ENCODE measurements around the gene SP140.
"Not testable (repeated sequence)": the region's sequence is repeated elsewhere in the genome, so short reads cannot be mapped to it uniquely, and the experiment has no call there.

SP140 gene

GRCh38 chr2:230225486-230225885, at the start of gene SP140:
SP140 (plus strand) TSS chr2:230225736; CDS start chr2:230225845, 109 bp downstream.
- no peak for DNase-seq

GRCh38 chr2:230176996-230177395, 48.5 kb upstream of the SP140 start:
- no peak for DNase-seq

DNA sequence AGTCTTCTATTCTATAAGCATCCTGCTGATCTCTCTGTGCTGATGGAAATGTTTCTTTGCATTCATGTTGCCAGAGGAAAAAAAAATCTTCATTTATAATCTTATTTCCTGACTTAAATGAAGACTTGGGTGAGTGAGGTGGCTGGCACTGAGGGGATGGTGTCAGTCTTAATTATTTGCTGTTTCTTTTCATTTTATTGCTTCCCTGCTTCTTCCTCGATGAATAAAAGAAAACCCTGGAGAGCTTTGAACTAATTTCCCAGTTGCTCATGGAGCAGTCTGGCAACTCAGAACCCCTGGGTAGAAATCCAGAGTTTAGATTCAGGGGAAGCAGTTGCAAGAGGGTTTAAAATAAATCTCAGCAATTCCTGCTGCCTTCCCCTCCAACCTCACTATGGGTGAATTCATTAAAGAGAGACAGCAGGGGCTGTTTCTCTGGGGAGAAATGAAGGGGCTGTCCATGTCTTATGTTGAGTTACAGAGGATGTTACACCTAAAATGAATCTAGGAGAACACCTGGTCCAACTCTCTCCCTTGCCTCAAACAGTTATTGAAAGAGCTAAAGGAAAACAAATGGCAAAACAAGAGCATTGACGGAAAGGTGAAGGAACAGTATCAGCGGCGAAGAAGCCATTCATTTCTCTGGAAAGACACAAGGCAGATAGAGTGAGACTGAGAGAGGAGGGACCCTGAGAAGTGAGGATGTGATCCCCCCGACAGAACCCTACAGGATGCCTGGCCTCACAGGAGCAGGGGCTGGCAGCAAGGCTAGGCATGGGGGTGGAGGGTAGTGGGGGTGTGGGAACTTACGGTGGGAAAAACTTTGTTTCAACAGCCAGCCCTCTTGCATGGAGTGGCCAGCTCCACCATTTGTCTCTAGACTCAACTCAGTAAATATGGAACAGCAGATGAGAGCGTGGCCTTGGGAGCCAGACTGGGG, 46.7 kb upstream of the SP140 start:
- DNase-seq = no peak

- DNase-seq = no peak
These were observed 45.6 kb upstream of the SP140 start for GRCh38 chr2:230179907-230180306.

DNA sequence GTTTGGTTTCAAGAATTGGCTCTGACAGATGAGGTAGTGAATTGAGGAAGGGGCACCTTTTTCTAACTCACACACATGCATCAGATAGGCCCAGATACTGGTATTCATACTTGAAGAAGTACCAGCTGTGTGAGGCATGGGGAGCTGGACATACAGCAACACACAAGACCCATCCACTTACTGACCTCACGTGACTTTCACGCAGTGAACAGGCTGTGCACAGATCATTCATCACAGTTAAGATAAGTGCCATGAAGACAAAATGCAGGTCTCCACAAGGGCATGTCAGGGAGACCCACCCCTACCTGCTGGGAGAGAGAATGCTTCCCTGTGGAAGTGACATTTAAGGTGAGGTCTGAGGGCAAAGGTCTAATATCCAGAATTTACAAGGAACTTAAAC, 44.3 kb upstream of the SP140 start:
- no peak for DNase-seq

DNA sequence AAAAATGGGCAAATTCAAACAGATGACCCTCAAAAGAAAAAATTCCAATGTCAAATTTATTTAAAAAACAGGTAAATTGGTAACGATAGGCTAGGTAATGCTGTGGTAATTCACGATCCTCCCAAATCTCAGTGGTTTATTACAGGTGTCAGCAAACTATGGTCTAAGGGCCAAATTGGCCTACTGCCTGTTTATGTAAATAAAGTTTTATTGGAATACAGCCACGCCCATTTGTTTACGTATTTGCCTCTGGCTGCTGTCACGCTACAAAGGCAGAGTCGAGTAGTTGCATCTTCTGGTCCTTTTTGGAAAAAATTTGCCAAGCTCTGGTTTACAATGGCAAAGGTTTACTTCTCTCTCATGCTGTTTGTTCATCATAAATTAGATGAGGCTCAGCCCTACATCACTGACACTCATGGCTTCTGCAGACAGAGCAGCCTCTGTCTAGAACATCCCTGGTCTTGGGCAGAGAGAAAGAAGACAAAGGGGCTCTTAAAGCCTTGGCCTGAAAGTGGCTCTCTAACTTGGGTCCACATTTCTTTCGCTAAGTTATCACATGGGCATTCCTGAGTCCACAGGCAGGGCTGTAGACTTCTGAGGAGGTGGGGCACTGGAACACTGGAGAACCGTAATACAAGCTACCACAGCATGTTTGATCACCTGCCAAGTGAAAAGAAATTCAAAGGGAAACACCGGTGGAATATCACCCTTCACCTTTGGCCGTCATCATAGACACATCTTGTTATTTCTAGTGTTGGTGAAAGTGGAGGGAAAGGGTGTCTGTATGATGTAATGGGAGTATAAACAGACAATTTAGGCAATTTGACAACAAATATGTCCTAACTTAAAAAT, 40.6 kb upstream of the SP140 start:
- DNase-seq = no peak

DNA sequence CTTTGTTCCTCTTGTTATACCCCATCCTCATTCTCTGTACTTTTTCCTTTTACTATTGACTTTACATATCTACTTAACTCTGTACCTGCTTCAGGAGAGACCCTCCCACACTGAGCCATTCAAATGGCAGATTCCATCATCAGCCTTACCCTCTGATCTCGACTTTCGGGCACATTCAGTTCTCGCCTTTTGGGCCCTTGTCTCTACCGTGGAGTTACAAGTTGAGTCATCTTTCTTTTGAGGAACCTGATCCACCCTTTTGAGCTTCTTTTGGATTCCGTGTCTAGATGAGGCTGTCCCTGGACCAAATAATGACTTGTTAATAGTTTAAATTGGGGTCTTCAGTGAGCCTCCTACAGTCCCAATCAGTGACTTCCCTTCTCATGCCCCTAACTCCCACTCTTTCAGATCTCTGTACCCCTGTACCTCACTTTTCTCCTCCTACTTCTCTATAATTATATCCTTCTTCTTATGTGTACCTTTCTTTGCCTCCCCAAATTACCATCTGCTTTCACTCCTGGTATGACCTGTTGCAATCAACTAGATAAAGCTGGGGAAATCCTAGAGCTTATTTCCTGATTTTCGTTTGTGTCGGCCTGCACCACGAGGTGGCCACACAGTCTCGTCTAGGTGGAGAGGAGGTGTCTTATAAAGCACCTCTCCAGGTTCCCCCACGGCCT, 23.0 kb upstream of the SP140 start:
- DNase-seq = no peak

GRCh38 chr2:230203110-230203676, 22.3 kb upstream of the SP140 start:
- no peak for DNase-seq

DNA sequence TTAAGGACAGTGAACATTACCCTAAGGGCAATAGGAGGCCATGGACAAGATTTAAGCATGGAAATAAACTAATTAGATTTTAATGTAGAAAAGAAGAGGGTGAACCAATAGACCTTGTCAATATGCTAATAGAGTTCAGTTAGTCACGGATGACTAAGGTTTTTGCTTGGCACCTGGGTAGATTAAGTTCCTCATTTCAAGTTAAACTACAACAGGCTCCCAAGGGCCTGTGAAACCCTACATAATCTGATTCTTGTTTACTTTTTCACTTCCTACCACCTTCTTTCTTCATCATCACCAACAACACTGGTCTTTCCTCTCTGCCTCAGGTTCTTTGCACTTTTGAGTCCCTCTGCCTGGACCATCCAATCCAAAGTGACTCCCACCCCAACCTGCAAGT, 20.5 kb upstream of the SP140 start:
- DNase-seq = peak in 1 of 2 donors; percentile 56

GRCh38 chr2:230205721-230206120, 19.8 kb upstream of the SP140 start:
- no peak for DNase-seq

DNA sequence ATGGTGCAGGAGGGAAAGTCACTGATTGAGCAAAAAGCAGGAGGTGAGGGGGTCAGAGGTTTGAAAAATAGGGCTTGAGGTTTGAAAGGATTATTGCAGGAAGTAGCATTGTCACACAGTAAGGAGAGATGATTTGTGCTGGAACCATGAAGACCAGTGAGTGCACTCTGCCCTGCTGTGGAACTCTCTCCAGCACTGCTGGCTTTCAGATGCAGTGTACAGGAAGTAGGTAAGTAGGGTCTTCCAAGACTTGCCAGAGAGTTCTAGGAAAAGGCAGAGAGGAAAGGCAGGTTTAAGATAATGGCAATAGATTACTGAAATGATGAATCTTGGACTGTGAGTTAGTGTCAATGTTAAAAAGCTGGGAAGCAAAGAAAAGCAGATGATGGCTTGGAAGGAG, 17.0 kb upstream of the SP140 start:
- DNase-seq = no peak

- peak in 1 of 2 donors; percentile 22 for DNase-seq
These were observed 16.0 kb upstream of the SP140 start for GRCh38 chr2:230209422-230210051.

GRCh38 chr2:230216489-230216888, 9.0 kb upstream of the SP140 start:
- no peak for DNase-seq

DNA sequence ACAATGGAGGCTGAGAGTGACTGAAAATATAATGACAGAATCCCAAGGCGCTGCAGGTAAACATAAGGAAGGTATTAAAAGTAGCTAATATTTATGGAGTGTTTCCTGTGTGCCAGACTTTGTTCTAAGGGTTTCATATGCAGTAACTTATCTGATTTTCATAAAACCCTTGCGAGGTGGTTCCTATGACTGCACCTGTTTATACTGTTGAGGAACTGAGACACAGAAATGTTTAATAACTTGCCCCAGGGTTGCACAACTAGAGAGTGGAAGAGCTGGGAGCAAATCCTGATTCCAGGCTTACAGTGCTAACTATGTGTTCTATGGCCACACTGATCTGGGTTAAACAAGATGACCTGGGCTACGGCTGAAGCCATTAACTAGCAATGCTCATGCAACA, 8.1 kb upstream of the SP140 start:
- no peak for DNase-seq

DNA sequence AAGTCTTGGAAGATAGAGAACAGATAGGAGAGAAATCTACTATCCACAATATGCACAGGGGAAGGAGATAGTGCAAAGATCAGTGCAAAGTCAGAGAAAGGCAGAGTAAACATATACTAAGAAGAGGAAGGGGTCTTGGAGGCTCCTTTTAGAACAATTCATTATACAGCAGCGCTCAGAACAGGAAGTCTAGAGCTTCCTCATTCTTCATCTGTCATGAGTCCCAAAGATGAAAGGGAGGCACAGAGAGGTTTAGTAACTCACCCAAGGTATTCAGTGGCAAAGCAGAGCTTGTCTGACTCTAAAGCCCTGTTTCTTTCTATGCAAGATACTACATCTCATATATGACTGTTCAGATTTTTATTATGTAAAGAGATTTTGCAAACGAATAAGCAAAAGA, 7.1 kb upstream of the SP140 start:
- DNase-seq = peak in 1 of 2 donors; percentile 82

GRCh38 chr2:230219419-230220331, 5.9 kb upstream of the SP140 start, which contains the start of gene SP110:
SP110 (minus strand) TSS chr2:230219984; CDS start chr2:230216927, 3,057 bp downstream.
- peak; percentile 55 to 85 for DNase-seq

DNA sequence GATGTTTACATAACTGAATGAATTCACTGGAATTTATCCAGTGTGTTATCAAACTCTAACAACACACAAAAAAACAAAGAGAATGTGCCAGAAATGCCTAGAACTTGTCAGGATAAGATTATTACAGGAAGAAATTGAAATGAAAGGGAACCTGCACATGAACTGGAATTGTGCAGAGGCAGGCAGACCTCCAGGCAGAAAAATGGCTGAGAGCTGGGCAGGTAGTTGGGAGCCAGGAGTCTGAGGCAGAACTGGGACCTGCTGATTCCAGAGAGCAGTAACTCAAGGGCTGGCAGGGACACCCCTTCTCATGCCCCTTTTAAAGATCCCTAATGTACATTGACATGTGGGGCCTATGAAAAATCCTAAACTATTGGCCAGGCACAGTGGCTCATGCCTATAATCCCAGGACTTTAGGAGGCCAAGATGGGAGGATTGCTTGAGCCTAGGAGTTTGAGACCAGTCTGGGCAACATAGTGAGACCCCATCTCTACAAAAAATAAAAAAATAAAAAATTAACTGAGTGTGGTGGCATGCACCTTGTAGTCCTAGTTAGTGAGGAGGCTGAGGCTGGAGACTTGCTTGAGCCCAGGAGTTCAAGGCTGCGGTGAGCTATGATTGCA, 5.1 kb upstream of the SP140 start:
- no peak for DNase-seq

GRCh38 chr2:230221493-230221892, 4.0 kb upstream of the SP140 start:
- no peak for DNase-seq

DNA sequence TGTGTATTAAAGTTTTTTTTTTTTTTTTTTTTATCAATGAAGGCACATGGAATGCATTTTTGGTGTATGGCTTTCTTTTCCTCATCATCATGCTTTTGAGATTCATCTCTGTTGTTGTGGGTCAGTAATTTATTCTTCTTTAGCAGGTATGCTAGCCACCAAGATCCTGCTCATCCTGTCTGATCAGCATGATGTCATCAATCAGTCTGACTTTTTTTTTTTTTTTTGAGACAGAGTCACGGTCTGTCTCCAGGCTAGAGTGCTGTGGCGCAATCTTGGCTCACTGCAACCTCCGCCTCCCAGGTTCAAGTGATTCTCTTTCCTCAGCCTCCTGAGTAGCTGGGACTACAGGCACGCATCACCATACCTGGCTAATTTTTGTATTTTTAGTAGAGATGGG, 2.7 kb upstream of the SP140 start:
- not testable (repeated sequence) for DNase-seq

- no peak for DNase-seq
These were observed 1.1 kb upstream of the SP140 start for GRCh38 chr2:230224458-230224857.

Data from bone marrow (tissue), 2 donors.